GM12878 (cell line): Measurements from ENCODE around the gene ENOPH1. TPM values are rescaled to one million over a fixed set of nuclear protein-coding genes. Genes with fewer than 3 reads are reported as not detected.
A peak's percentile ranks its signal among the peaks of the same experiment; 100 is the strongest.

ENCODE experiments used
- ATAC-seq: fragments of 200-7000 bp; cut with Tn5 transposase; 3 replicates; pipeline ENCODE4 v1.9.1; 2020; ENCODE audit warnings: mild to moderate bottlenecking, moderate library complexity
- BruUV-seq: library from RNA; stranded (reverse); fragments of 400-500 nt; replicated peaks from 2 replicates; lab custom pipeline; 2021; lab: Mats Ljungman, UMichigan
- CTCF ChIA-PET: fragments of 300-600 bp; sonication (Branson Sonifier 250); formaldehyde crosslinking; extraction: SDS; loops from one replicate; lab custom pipeline; 2021; ENCODE audit warnings: inconsistent platforms; lab: Yijun Ruan, JAX
- POLR2A ChIA-PET: fragments of 350-600 bp; formaldehyde crosslinking; extraction: SDS; loops from one replicate; lab custom pipeline; 2021; ENCODE audit warnings: inconsistent platforms; lab: Charles Lee
- RAD21 ChIA-PET: fragments of 300-600 bp; sonication (Branson Sonifier 250); formaldehyde crosslinking; loops from one replicate; lab custom pipeline; 2023; ENCODE audit warnings: antibody characterized with exemption; ENCODE audit not compliant: unreplicated experiment; lab: Charles Lee
- SMC1A ChIA-PET: fragments of 300-600 bp; sonication (Branson Sonifier 250); formaldehyde crosslinking; loops from one replicate; lab custom pipeline; 2023; ENCODE audit not compliant: unreplicated experiment, uncharacterized antibody; lab: Charles Lee
- DNase-seq: peaks from one replicate; pipeline ENCODE4 v3.0.0-alpha.2; 2011; ENCODE audit warnings: low read depth, low spot score
- FAIRE-seq: peaks from 3 replicates; lab custom pipeline; 2011; peaks lifted over from hg19 to GRCh38; lab: Jason Lieb, UNC
- H2AFZ ChIP-seq: 2 replicates; pipeline ENCODE4 v1.6.0; 2011; ENCODE audit warnings: low read depth, low read length, control low read depth; ENCODE audit not compliant: control insufficient read depth
- H3K27ac ChIP-seq: 2 replicates; pipeline ENCODE4 v1.5.1; 2011; ENCODE audit warnings: control low read depth; ENCODE audit not compliant: control insufficient read depth, insufficient read depth
- H3K27me3 ChIP-seq, 2 experiments: replicated peaks in 1 of 2; 2 replicates each; pipeline versions ENCODE4 v1.6.0 to v1.6.1; 2011; ENCODE audit warnings: low read length in 1 of 2; ENCODE audit not compliant: control insufficient read depth in 2 of 2, insufficient read depth in 2 of 2
- H3K36me3 ChIP-seq, 2 experiments: 2 replicates each; pipeline ENCODE4 v1.5.1; 2011; ENCODE audit warnings: low read length in 1 of 2; ENCODE audit not compliant: control insufficient read depth in 2 of 2, insufficient read depth in 2 of 2
- H3K4me1 ChIP-seq: 2 replicates; pipeline ENCODE4 v1.6.1; 2011; ENCODE audit warnings: mild to moderate bottlenecking, low read length, moderate library complexity, mixed read lengths; ENCODE audit not compliant: control insufficient read depth, insufficient read depth
- H3K4me2 ChIP-seq: 2 replicates; pipeline ENCODE4 v1.6.0; 2011; ENCODE audit warnings: control low read depth; ENCODE audit not compliant: control insufficient read depth, insufficient read depth
- H3K4me3 ChIP-seq: fragments of 200-600 bp; sonication (generic); 2 replicates; pipeline ENCODE4 v1.5.1; 2016
- H3K79me2 ChIP-seq: 2 replicates; pipeline ENCODE4 v1.6.0; 2011; ENCODE audit warnings: low read length; ENCODE audit not compliant: control insufficient read depth, insufficient read depth
- H3K9ac ChIP-seq: 2 replicates; pipeline ENCODE4 v1.8.0; 2011; ENCODE audit warnings: low read length, control low read depth, mixed read lengths; ENCODE audit not compliant: control insufficient read depth, insufficient read depth
- H3K9me3 ChIP-seq: replicated peaks from 3 replicates; pipeline ENCODE4 v1.5.1; 2011; ENCODE audit warnings: mild to moderate bottlenecking, low read length; ENCODE audit not compliant: control insufficient read depth, insufficient read depth
- H4K20me1 ChIP-seq: 2 replicates; pipeline ENCODE4 v1.6.0; 2011; ENCODE audit not compliant: control insufficient read depth, insufficient read depth
- ATF7 ChIP-seq: fragments of 450-650 bp; IDR thresholded peaks from 2 replicates; pipeline ENCODE4 v1.6.1; 2016; ENCODE audit warnings: low read depth, mild to moderate bottlenecking
- BMI1 ChIP-seq: fragments of 450-650 bp; IDR thresholded peaks from 2 replicates; pipeline ENCODE4 v1.6.1; 2016; ENCODE audit warnings: mild to moderate bottlenecking, moderate library complexity, borderline replicate concordance
- CHD1 ChIP-seq: IDR thresholded peaks from 2 replicates; pipeline ENCODE4 v1.6.1; 2012; ENCODE audit warnings: low read depth, low read length, improper control_type of control experiment
- CTCF ChIP-seq, 3 experiments: IDR thresholded peaks in 2 of 3; conservative IDR thresholded peaks in 1 of 3; 2 replicates each; pipeline ENCODE4 v1.5.1; 2011; ENCODE audit warnings: low read depth in 3 of 3, low read length in 3 of 3, mild to moderate bottlenecking in 3 of 3, control low read depth in 2 of 3, moderate library complexity in 2 of 3, inconsistent platforms in 1 of 3, mixed read lengths in 1 of 3; ENCODE audit not compliant: control insufficient read depth in 2 of 3, insufficient read depth in 1 of 3; ENCODE audit errors: extremely low read depth in 1 of 3
- FOS ChIP-seq: IDR thresholded peaks from 3 replicates; pipeline ENCODE4 v1.6.1; 2011; ENCODE audit warnings: borderline replicate concordance; ENCODE audit not compliant: insufficient read length; ENCODE audit errors: extremely low read depth
- HCFC1 ChIP-seq: fragments of 150-350 bp; IDR thresholded peaks from 2 replicates; pipeline ENCODE4 v1.6.1; 2014; ENCODE audit warnings: low read length
- LARP7 ChIP-seq: fragments of 450-650 bp; IDR thresholded peaks from 2 replicates; pipeline ENCODE4 v1.6.1; 2017; ENCODE audit warnings: mild to moderate bottlenecking
- NRF1 ChIP-seq: conservative IDR thresholded peaks from 2 replicates; pipeline ENCODE4 v1.6.1; 2011; ENCODE audit warnings: mild to moderate bottlenecking, low read depth, low read length, improper control_type of control experiment
- PRDM15 ChIP-seq: fragments of 450-650 bp; formaldehyde crosslinking; IDR thresholded peaks from 2 replicates; pipeline ENCODE4 v1.4.0; 2020; ENCODE audit warnings: mild to moderate bottlenecking, moderate library complexity
- RBBP5 ChIP-seq: fragments of 200-600 bp; sonication (generic); conservative IDR thresholded peaks from 2 replicates; pipeline ENCODE4 v1.6.1; 2016
- RFX5 ChIP-seq: IDR thresholded peaks from 2 replicates; pipeline ENCODE4 v1.6.1; 2011; ENCODE audit warnings: low read depth, low read length, improper control_type of control experiment
- RUNX3 ChIP-seq: IDR thresholded peaks from 2 replicates; pipeline ENCODE4 v1.6.1; 2012; ENCODE audit warnings: low read length, inconsistent platforms
- SKIL ChIP-seq: fragments of 450-650 bp; IDR thresholded peaks from 2 replicates; pipeline ENCODE4 v1.6.1; 2017; ENCODE audit warnings: mild to moderate bottlenecking, low read depth, inconsistent platforms; ENCODE audit not compliant: poor library complexity, severe bottlenecking
- SREBF1 ChIP-seq: IDR thresholded peaks from 2 replicates; pipeline ENCODE4 v1.6.1; 2012; ENCODE audit warnings: mild to moderate bottlenecking, low read length
- SRF ChIP-seq, 2 experiments: IDR thresholded peaks; 2 replicates each; pipeline ENCODE4 v1.6.1; 2011; ENCODE audit warnings: low read depth in 2 of 2, low read length in 2 of 2, mild to moderate bottlenecking in 1 of 2, moderate library complexity in 1 of 2
- STAT3 ChIP-seq: IDR thresholded peaks from 2 replicates; pipeline ENCODE4 v1.6.1; 2011; ENCODE audit warnings: low read depth, low read length, improper control_type of control experiment
- SUZ12 ChIP-seq: fragments of 200-600 bp; sonication (generic); IDR thresholded peaks from one replicate; pipeline ENCODE4 v1.6.1; 2018; ENCODE audit warnings: antibody characterized with exemption, mild to moderate bottlenecking; ENCODE audit not compliant: unreplicated experiment
- ZBED1 ChIP-seq: IDR thresholded peaks from 2 replicates; pipeline ENCODE4 v1.6.1; 2016; ENCODE audit warnings: borderline replicate concordance
- WGBS: methylation state at CpG from one replicate; pipeline ENCODE4 v1.1.6; 2016; ENCODE audit warnings: low lambda C conversion rate; ENCODE audit not compliant: insufficient replicate concordance, insufficient coverage; ENCODE audit errors: missing lambda C conversion rate; 5-methylcytosine and 5-hydroxymethylcytosine counted together
- in situ Hi-C: fragments of 300-500 bp; cut with MboI; formaldehyde crosslinking; loops from 9 replicates; pipeline ENCODE4 v1.14.3; 2018; ENCODE audit warnings: mixed read lengths
- intact Hi-C: fragments of 100-400 bp; cut with micrococcal nuclease; formaldehyde crosslinking; loops from one replicate; pipeline ENCODE4 v1.14.2; 2022; ENCODE audit not compliant: unreplicated experiment
- polyA plus RNA-seq, 11 experiments: library from polyadenylated mRNA; depleted of rRNA in 4 of 11; unstranded in 6 of 11; stranded (reverse) in 5 of 11; fragments of >200 nt; fragmentation: Nextera tagmentation in 4 of 11; fragmentation: Illumina TruSeq in 1 of 11; extraction: Ambion mirVana in 4 of 11; extraction: Trizol in 1 of 11; gene quantifications; 1 replicate in 1 of 11; 2 replicates in 10 of 11; pipeline versions ENCODE4 v1.2.1 to v1.2.3, GENCODE V29; 2011 to 2016; ENCODE audit warnings: inconsistent platforms in 2 of 11, missing spikeins in 2 of 11, low read depth in 1 of 11
- total RNA-seq, 4 experiments: library from RNA; depleted of rRNA in 3 of 4; stranded (reverse); fragments of >200 nt in 3 of 4; fragmentation: Illumina TruSeq in 1 of 4; extraction: Trizol in 1 of 4; gene quantifications; 2 replicates each; pipeline versions ENCODE4 v1.2.1 to v1.2.3, GENCODE V29; 2013 to 2021

The ENOPH1 gene
- total and polyA plus RNA-seq, 10 of the 15 experiments (the other 5 are each of a cell fraction or from before 2014, with no cell fraction given): 24.4 to 83.6 (median 46.7) TPM

- Histone ChIP-seq H3K27ac (no peak overlapping the region), H2AFZ (no peak overlapping the region), H3K4me3 (no peak overlapping the region), H3K79me2 (no peaks in the 10 kb centered on the region), H3K36me3 (peaks cover 9 to 11% of the 10 kb centered on the region in 2 experiments; a peak in 2 of 4 replicates), H3K9me3 (no peaks in the 10 kb centered on the region), H4K20me1 (no peaks in the 10 kb centered on the region), H3K4me1 (no peaks in the 10 kb centered on the region), H3K27me3 (no peaks in the 10 kb centered on the region), H3K9ac (no peak overlapping the region), H3K4me2 (no peak overlapping the region)
- DNase-seq (peak; percentile 54), ATAC-seq (peak; percentile 99), FAIRE-seq (peak; percentile 84)
- CTCF ChIA-PET: interaction anchor here (0.8 to 9.1 kb wide), 7 partner anchors 11 to 517 kb away, joined by 3 to 89 read pairs (median 3); no protein-coding TSS in a partner anchor
- WGBS: 7% methylated on average over 7 of the region's 7 CpGs
- POLR2A ChIA-PET: interaction anchor here (0.6 kb wide), 1 partner anchor 272 kb away, joined by 4 read pairs; no protein-coding TSS in a partner anchor
- SMC1A ChIA-PET: interaction anchor here (0.6 to 3.1 kb wide), 4 partner anchors 8 to 568 kb away, joined by 3 to 17 read pairs (median 4); no protein-coding TSS in a partner anchor
- intact Hi-C loops: loop anchor here (1.0 to 10.0 kb wide), 2 partner anchors 277 to 822 kb away; partner anchors contain the start of gene COQ2
- no TSS peak for BruUV-seq
- RAD21 ChIA-PET: interaction anchor here (0.6 to 2.9 kb wide), 7 partner anchors 20 to 580 kb away, joined by 3 to 17 read pairs (median 3); partner anchors contain the start of gene COPS4
- in situ Hi-C loops: loop anchor here (5.0 kb wide), 1 partner anchor 275 kb away; no protein-coding TSS in a partner anchor
- TF ChIP-seq FOS (no peak), CTCF (IDR thresholded peaks at IDR 0.05 in 2 of 3, conservative IDR thresholded peaks at IDR 0.05 in 1 of 3; ENCODE audit: control insufficient read depth in 2 of 3, extremely low read depth in 1 of 3, insufficient read depth in 1 of 3, low read depth in 3 of 3, low read length in 3 of 3) (peak; percentile 59 to 83 (median 82)), LARP7 (no peak), CHD1 (no peak), RBBP5 (no peak), PRDM15 (CRISPR knock-in tag) (no peak), SKIL (no peak), NRF1 (no peak), RFX5 (no peak), RUNX3 (no peak), STAT3 (no peak), ZBED1 (no peak), HCFC1 (no peak), SRF (IDR thresholded peaks at IDR 0.05; ENCODE audit: low read depth in 2 of 2, low read length in 2 of 2) (no peak), BMI1 (no peak), ATF7 (no peak), SREBF1 (no peak), SUZ12 (no peak)
These were observed 32.0 kb downstream of the ENOPH1 start for GRCh38 chr4:82462415-82462831.
